HFF-Myc (cell line): ENCODE data around the gene ZNF260.

ENCODE experiments used
- DNase-seq: peaks from one replicate; pipeline ENCODE4 v3.0.0-alpha.2; 2011; ENCODE audit warnings: low read depth; ENCODE audit errors: extremely low read depth
- H3K4me3 ChIP-seq: replicated peaks from 2 replicates; pipeline ENCODE4 v1.5.1; 2011; ENCODE audit warnings: low read depth, mild to moderate bottlenecking, control low read depth, low read length
- TF ChIP-seq, protein P1 (sequence below): IDR thresholded peaks from 2 replicates; pipeline ENCODE4 v1.5.1; 2012; ENCODE audit warnings: mild to moderate bottlenecking, low read depth, low read length, control low read depth; ENCODE audit errors: missing control alignments

ZNF260 gene

DNA sequence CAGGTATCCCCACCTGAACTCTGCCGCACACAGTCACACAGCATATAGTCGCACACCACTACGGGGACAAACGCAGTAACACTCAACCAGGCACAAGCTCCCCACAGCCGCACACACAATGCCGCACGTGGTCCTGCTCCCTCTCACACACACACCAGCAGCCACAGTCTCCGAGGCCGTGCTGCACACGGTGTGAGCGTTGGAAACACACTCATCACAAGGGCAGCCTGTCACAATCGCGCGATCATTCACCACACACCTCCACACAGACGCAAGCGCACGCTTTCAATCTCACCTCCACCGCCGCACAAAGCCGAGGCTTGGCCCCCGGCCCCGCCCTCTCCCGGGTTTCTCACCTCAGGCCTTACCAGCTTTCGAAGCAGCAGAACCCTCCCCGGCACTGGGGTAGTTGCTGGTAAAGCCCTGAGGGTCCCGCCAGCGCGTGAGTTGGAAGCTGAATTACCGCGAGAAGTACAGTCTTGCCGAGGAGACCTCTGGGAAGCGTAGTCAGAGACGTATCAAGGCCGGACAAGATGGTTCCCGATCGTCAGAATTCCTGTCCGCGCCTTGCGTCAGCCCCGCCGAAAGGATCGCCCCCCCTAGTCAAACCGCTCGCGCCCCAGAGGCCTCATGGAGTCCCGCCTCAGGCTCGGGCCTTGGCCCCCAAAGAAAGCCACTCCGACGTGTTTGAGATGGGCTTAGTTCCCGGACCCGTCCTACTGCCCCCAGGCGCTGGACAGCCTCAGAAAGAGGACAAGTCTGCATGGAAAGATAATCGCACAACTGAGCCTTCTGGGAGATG lies 38.8 kb downstream of the ZNF260 start, which contains the start of gene ZNF566:
Gene ZNF566 (minus strand): TSS at position 444 of the 802 bp plus-strand sequence. CDS start 13,004 bp downstream, outside the sequence.
- peak within 1 kb of the TSS; percentile 84 for H3K4me3 ChIP-seq
- TF ChIP-seq, protein P1, sequence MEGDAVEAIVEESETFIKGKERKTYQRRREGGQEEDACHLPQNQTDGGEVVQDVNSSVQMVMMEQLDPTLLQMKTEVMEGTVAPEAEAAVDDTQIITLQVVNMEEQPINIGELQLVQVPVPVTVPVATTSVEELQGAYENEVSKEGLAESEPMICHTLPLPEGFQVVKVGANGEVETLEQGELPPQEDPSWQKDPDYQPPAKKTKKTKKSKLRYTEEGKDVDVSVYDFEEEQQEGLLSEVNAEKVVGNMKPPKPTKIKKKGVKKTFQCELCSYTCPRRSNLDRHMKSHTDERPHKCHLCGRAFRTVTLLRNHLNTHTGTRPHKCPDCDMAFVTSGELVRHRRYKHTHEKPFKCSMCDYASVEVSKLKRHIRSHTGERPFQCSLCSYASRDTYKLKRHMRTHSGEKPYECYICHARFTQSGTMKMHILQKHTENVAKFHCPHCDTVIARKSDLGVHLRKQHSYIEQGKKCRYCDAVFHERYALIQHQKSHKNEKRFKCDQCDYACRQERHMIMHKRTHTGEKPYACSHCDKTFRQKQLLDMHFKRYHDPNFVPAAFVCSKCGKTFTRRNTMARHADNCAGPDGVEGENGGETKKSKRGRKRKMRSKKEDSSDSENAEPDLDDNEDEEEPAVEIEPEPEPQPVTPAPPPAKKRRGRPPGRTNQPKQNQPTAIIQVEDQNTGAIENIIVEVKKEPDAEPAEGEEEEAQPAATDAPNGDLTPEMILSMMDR: no peak
- DNase-seq: peak; percentile 94

DNA sequence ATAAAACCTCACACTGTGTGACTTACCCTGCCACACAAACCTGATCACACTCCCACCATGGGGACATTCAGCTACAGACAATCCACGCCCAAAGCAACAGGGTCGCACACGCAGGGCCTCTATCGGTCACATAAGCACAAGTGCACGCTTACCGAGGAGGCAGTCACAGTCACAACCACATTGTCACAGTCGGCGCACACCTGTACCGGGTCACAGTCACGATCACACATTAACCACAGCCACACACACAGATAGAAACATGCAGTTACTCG lies 39.3 kb downstream of the ZNF260 start:
- TF ChIP-seq, protein P1: no peak
- peak overlapping the region; percentile 84 for H3K4me3 ChIP-seq
- DNase-seq: peak; percentile 3

DNA sequence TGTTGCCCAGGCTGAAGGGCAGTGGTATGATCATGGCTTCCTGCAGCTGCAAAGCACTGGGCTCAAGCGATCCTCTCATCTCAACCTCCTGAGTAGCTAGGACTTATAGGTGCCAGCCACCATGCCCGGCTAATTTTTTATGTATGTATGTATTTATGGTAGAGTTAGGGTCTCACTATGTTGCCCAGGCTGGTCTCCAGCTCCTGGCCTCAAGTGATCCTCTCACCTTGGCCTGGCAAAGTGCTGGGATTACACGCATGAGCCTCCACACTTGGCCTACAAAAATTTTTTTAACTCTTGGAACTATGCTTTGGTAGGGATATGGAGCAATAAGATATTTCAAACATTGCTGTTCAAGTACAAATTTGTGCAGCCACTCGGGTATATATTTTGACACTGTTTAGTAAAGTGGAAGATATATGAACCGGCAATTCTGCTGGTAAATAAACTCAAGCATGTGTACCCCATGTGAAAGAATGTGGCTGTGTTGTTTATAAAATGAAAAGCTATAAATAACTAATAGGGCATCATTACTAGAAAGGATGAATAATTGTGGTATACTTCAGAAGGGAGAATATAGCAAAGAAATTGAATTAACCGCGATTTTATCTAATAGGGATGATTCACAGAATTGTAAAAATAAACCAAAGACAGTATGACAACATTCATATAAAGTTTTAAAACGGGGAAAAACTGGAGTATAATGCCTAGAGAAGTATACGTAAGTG lies 39.8 kb downstream of the ZNF260 start:
- peak overlapping the region; percentile 84 for H3K4me3 ChIP-seq
- TF ChIP-seq, protein P1: no peak
- DNase-seq: no peak

DNA sequence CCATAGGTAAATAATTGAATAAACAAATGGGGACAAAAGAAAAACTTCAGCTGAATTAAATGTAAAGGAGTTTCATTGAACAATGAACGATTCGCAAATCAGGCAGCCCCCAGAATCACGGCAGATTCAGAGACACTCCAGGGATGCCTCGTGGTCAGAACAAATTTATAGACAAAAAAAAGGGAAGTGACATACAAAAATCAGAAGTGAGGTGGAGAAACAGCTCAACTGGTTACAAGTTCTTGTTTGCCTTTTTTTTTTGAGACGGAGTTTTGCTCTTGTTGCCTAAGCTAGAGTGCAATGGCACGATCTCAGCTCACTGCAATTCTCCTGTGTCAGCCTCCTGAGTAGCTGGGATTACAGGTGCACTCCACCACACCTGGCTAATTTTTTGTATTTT lies 44.4 kb downstream of the ZNF260 start:
- DNase-seq: no peak
- TF ChIP-seq, protein P1: no peak
- H3K4me3 ChIP-seq: no peak overlapping the region

DNA sequence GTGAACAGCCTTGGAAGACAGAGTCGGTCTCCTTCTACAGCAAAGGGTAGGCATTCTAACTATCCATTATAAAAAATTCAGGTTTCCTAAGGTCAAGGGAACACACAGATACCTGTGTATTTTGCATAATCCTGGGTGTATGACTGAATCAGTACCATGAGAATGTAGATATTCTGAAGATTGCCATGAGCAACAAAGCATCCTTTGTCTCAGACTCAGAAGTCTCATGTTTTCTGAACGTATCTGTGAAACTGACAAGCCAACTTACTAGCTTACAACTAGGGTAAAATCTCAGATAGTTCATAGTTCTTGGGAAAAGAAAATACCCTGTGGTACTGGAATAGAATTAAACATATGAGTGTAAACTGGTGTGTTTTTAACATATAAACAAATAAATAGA lies 45.2 kb downstream of the ZNF260 start:
- no peak for DNase-seq
- TF ChIP-seq, protein P1: no peak
- no peak overlapping the region for H3K4me3 ChIP-seq
